H7 (cell line): ENCODE results near the gene OR6K2. TPM values are rescaled to one million over a fixed set of nuclear protein-coding genes. Genes with fewer than 3 reads are reported as not detected.

Experiments used
- DNase-seq: peaks from one replicate; pipeline ENCODE4 v3.0.0; 2012
- H3K27me3 ChIP-seq: 2 replicates; pipeline ENCODE4 v1.6.0; 2011; ENCODE audit warnings: mild to moderate bottlenecking, low read length; ENCODE audit not compliant: control insufficient read depth, insufficient read depth
- H3K36me3 ChIP-seq: replicated peaks from 2 replicates; pipeline ENCODE4 v1.5.1; 2011; ENCODE audit warnings: low read length; ENCODE audit not compliant: control insufficient read depth, insufficient read depth
- H3K4me3 ChIP-seq: 2 replicates; pipeline ENCODE4 v1.5.1; 2011; ENCODE audit warnings: low read depth, mild to moderate bottlenecking, control low read depth, low read length, moderate library complexity; ENCODE audit not compliant: insufficient read depth
- total RNA-seq: library from RNA; depleted of rRNA; stranded (reverse); fragments of >200 nt; shearing (Covaris generic); gene quantifications from 2 replicates; pipeline ENCODE4 v1.2.3, GENCODE V29; 2014; rRNA removed

The OR6K2 gene
- total RNA-seq: not detected in 2 replicates

- no peaks in the 10 kb centered on the region for H3K36me3 ChIP-seq
- DNase-seq: no peak
- no peaks in the 10 kb centered on the region for H3K27me3 ChIP-seq
- H3K4me3 ChIP-seq: no peak within 1 kb of the TSS
These were observed at the start of gene OR6K2 for GRCh38 chr1:158700552-158700951. Gene OR6K2 (minus strand): TSS chr1:158700652. CDS start chr1:158700652, 0 bp downstream.

GRCh38 chr1:158735848-158736247 is 35.4 kb upstream of the OR6K2 start:
- H3K27me3 ChIP-seq: no peaks in the 10 kb centered on the region
- no peaks in the 10 kb centered on the region for H3K36me3 ChIP-seq
- H3K4me3 ChIP-seq: no peak overlapping the region
- no peak for DNase-seq

GRCh38 chr1:158732524-158732923 is 32.1 kb upstream of the OR6K2 start:
- Histone ChIP-seq H3K36me3 (no peaks in the 10 kb centered on the region), H3K4me3 (no peak overlapping the region), H3K27me3 (no peaks in the 10 kb centered on the region)
- no peak for DNase-seq

- Histone ChIP-seq H3K4me3 (no peak overlapping the region), H3K36me3 (no peaks in the 10 kb centered on the region), H3K27me3 (no peaks in the 10 kb centered on the region)
- no peak for DNase-seq
These were observed 31.3 kb upstream of the OR6K2 start for GRCh38 chr1:158731707-158732106.

- no peaks in the 10 kb centered on the region for H3K36me3 ChIP-seq
- no peak overlapping the region for H3K4me3 ChIP-seq
- DNase-seq: no peak
- no peaks in the 10 kb centered on the region for H3K27me3 ChIP-seq
These were observed 30.0 kb upstream of the OR6K2 start for GRCh38 chr1:158730453-158730852.

GRCh38 chr1:158728510-158729225 is 28.2 kb upstream of the OR6K2 start:
- DNase-seq: no peak
- Histone ChIP-seq H3K4me3 (no peak overlapping the region), H3K36me3 (no peaks in the 10 kb centered on the region), H3K27me3 (no peaks in the 10 kb centered on the region)

- no peaks in the 10 kb centered on the region for H3K27me3 ChIP-seq
- DNase-seq: no peak
- no peak overlapping the region for H3K4me3 ChIP-seq
- no peaks in the 10 kb centered on the region for H3K36me3 ChIP-seq
These were observed 24.0 kb upstream of the OR6K2 start for GRCh38 chr1:158724442-158724841.

GRCh38 chr1:158720620-158721019 is 20.2 kb upstream of the OR6K2 start, which contains the start of gene OR6K3:
Gene OR6K3 (minus strand): TSS chr1:158720720. CDS start chr1:158718115, 2,605 bp downstream.
- Histone ChIP-seq H3K4me3 (no peak within 1 kb of the TSS), H3K27me3 (no peaks in the 10 kb centered on the region), H3K36me3 (no peaks in the 10 kb centered on the region)
- DNase-seq: no peak

- DNase-seq: no peak
- Histone ChIP-seq H3K27me3 (no peaks in the 10 kb centered on the region), H3K4me3 (no peak overlapping the region), H3K36me3 (no peaks in the 10 kb centered on the region)
These were observed 19.2 kb upstream of the OR6K2 start for GRCh38 chr1:158719664-158720063.

GRCh38 chr1:158717344-158717743 is 16.9 kb upstream of the OR6K2 start:
- no peaks in the 10 kb centered on the region for H3K27me3 ChIP-seq
- no peak for DNase-seq
- H3K36me3 ChIP-seq: no peaks in the 10 kb centered on the region
- H3K4me3 ChIP-seq: no peak overlapping the region

- no peak overlapping the region for H3K4me3 ChIP-seq
- H3K27me3 ChIP-seq: no peaks in the 10 kb centered on the region; the same call in 1 of the 2 replicates
- DNase-seq: no peak
- H3K36me3 ChIP-seq: no peaks in the 10 kb centered on the region
These were observed 15.9 kb upstream of the OR6K2 start for GRCh38 chr1:158716335-158716734.

GRCh38 chr1:158714754-158715153 is 14.3 kb upstream of the OR6K2 start:
- H3K4me3 ChIP-seq: no peak overlapping the region
- H3K36me3 ChIP-seq: no peaks in the 10 kb centered on the region
- no peaks in the 10 kb centered on the region; the same call in 1 of the 2 replicates for H3K27me3 ChIP-seq
- DNase-seq: no peak

- Histone ChIP-seq H3K4me3 (no peak overlapping the region), H3K27me3 (no peaks in the 10 kb centered on the region; the same call in 1 of the 2 replicates), H3K36me3 (no peaks in the 10 kb centered on the region)
- no peak for DNase-seq
These were observed 10.6 kb upstream of the OR6K2 start for GRCh38 chr1:158711098-158711497.

GRCh38 chr1:158706096-158706495 is 5.6 kb upstream of the OR6K2 start:
- Histone ChIP-seq H3K4me3 (no peak overlapping the region), H3K27me3 (no peaks in the 10 kb centered on the region)
- DNase-seq: no peak

GRCh38 chr1:158694596-158694995 is 5.9 kb downstream of the OR6K2 start:
- Histone ChIP-seq H3K4me3 (no peak overlapping the region), H3K36me3 (no peaks in the 10 kb centered on the region), H3K27me3 (no peaks in the 10 kb centered on the region)
- DNase-seq: no peak

More at GRCh38 chr1:158706096-158706495, 5.6 kb upstream of the OR6K2 start:
- no peaks in the 10 kb centered on the region for H3K36me3 ChIP-seq
